Renal cortical epithelial cell (primary cell): ENCODE results near the gene TNN. TPM values are rescaled to one million over a fixed set of nuclear protein-coding genes. Genes with fewer than 3 reads are reported as not detected.

Experiments used
- DNase-seq: peaks from one replicate; pipeline ENCODE4 v3.0.0-alpha.2; 2011; ENCODE audit warnings: low read depth
- total RNA-seq: library from RNA; depleted of rRNA; stranded (reverse); fragments of >200 nt; gene quantifications from 2 replicates; pipeline ENCODE4 v1.2.3, GENCODE V29; 2014

Gene TNN
- total RNA-seq, 1 donor from 2014 or later = not detected

DNA sequence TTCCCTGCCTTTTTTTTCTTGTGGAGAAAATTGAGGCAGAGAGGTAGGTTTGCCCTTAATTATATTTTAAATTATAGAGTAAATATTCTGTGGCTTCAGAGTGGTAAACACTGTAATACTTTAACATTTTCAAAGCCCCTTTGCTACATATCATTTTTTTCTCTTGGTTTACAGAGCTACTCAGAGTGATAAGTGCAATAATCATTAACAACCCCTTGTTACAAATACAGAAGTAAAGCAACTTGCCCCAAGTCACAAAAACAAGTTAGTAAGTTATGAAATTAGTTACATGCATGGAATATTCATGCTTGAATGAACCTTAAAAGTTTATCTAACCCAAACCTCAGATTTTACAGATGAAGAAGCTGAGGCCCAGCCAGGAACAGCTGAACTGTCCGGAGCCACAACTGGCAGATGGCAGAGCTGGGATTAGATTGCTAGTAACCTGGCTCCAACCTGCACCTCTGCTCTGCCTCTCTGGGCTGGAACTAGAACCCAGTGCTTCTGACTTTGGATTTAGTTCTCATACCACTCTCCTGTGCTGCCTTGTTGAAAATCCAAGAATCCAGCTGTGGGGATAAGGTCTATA lies 48.7 kb downstream of the TNN start:
- DNase-seq = no peak

DNA sequence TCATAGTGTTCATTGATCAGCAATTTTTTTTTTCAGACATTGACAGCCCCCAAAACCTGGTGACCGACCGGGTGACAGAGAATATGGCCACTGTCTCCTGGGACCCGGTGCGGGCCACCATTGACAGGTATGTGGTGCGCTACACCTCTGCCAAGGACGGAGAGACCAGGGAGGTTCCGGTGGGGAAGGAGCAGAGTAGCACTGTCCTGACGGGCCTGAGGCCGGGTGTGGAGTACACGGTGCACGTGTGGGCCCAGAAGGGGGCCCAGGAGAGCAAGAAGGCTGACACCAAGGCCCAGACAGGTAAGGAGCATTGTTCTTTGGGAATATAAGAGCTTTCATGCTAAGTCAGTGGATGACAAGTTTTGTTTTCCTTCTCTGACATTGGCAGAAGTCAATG lies 49.3 kb downstream of the TNN start:
- no peak for DNase-seq

DNA sequence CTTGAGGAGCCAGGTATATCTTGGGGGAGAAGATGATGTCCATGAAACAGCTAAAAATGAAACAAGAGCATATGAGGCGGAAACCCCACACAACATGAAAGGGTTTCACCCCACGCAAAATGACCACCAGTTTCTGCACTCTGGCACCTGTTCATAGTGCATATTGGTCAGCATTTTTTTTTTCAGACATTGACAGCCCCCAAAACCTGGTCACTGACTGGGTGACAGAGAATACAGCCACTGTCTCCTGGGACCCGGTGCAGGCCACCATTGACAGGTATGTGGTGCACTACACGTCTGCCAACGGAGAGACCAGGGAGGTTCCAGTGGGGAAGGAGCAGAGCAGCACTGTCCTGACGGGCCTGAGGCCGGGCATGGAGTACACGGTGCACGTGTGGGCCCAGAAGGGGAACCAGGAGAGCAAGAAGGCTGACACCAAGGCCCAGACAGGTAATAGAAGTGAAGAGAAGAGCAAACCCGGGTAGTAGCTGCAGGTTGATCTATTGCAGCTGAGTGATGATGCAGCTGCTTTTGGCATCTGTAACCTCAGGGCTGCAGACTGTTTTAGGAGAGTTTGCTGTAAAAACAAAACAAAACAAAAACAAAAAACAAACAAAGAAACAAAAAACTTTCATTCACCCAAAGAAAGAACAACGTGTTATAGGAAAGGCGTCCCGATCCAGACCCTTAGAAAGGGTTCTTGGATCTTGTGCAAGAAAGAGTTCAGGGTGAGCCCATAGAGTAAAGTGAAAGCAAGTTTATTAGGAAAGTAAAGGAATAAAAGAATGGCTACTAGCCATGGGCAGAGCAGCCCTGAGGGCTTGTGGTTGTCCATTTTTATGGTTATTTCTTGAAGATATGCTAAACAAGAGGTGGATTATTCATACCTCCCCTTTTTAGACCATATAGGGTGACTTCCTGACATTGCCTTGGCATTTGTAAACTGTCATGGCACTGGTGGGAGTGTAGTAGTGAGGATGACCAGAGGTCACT lies 51.0 kb downstream of the TNN start:
- DNase-seq = no peak

DNA sequence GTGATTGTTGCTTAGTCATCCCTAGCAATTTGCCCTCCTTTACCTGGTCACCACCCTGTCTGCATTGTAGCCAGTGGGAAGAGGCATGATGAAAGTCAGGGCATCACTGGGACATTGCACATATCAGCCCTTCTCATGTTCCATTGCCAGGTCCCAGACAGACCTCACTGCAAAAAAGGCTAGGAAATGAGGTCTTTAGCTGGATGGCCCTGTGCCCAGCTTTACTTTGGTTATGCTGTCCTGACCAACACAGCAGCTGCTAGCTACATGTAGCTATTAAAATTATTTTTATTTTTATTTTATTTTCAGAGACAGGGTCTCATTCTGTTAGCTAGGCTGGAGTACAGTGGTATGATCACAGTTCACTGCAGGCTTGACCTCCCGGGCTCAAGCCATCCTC lies 52.9 kb downstream of the TNN start:
- DNase-seq = no peak

DNA sequence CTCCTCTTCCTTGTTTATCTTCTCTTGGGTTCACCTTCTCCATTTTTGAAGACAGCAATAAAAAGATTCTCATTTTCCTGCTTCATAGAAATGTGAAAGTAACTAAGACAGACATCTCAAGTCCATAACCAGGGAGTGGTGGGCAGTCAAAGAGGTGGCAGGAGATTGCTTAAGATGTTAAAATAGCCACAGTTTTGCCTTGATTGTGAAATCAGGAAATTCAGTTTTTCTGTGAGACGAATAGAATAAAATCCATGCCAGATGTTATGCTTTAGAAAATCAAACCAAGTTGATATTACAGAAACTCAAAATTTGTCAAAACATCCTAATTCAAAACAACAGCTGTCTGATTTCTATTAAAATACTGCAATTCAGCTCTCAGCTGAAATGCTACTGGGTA lies 57.2 kb downstream of the TNN start:
- DNase-seq = no peak

DNA sequence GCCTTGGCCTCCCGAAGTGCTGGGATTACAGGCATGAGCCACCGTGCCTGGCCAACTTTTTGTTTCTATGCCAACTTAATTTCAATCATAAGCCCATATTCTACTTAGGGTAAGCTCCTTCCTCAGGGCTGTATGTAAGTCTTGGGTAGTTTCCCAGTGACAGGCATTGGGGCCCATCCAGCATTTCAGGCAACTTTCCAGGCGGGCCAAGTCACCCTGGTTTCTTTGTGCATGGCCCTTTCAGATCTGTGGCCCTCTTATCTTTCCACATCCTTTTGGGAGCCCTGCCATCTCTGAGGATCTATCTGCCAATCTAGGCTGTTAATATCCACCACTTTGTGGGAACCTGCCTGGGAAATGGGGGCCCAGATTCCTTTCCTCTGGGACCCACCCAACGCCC lies 58.7 kb downstream of the TNN start:
- DNase-seq = no peak

DNA sequence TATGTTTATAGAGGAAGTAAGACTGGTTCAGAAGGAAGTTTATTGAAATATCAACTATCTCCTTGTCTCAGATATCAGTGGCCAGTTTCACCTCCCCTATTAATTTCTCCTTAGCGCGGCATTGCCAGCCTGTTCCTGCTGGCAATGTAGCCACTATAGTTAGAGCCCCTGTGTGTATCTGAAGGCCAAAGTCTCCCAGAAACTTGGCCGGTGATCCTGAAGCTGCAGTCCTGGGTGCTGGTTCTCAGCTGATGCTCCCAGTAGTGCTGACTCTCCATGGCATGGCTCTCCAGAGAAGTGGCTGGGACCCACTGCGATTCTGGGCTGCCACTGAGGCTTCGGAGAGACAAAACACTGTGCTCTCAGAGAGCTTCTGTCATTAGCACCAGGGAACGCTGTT lies 59.9 kb downstream of the TNN start:
- no peak for DNase-seq

DNA sequence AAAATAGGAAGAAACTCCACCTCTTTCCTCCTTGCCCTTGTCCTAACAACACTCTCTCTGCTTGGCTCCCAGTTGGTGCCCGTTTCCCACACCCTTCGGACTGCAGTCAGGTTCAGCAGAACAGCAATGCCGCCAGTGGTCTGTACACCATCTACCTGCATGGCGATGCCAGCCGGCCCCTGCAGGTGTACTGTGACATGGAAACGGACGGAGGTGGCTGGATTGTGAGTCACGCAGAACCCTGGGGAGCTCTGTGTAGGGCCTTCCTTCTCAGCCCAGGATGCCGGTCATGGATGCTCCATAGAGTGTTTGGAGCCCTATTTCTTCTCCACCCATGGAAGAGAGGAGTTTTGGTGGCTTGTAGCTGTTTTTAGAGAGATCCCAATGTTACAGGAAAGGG lies 60.9 kb downstream of the TNN start:
- DNase-seq = no peak

DNA sequence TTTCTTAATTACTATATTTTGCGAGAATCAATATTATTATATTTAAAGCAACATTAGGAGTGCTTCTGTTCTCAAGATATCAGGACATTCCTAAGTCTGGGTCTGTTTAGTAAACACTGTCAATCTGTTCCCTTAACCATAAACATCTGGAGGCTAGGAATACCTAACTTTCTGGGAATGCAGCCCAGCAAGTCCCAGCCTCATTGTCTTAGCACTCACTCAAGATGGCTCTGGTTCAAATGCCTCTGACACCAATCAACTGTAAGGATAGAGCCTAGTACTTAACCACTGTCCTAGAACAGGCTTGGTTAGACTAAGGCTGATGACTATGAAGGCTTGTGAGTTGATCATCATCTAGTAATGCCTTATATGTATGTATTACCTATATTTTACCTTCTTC lies 61.5 kb downstream of the TNN start:
- DNase-seq = no peak

DNA sequence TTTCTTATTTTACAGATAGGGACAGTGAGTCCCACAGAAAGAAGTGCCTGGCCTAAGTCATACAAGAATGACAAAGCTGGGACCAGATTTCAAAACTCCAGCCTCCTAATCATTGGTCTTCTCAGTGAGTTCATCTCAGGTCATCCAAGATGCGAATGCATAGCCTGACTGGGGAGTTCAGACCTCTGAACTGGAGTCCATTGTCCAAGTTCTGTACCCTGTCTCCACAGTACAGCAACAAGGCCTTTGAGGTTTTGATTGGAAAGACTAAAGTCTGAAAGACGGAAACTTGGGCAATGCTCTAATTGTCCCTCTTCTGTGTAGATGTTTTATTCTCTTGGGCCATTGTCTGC lies 62.0 kb downstream of the TNN start:
- DNase-seq = no peak

DNA sequence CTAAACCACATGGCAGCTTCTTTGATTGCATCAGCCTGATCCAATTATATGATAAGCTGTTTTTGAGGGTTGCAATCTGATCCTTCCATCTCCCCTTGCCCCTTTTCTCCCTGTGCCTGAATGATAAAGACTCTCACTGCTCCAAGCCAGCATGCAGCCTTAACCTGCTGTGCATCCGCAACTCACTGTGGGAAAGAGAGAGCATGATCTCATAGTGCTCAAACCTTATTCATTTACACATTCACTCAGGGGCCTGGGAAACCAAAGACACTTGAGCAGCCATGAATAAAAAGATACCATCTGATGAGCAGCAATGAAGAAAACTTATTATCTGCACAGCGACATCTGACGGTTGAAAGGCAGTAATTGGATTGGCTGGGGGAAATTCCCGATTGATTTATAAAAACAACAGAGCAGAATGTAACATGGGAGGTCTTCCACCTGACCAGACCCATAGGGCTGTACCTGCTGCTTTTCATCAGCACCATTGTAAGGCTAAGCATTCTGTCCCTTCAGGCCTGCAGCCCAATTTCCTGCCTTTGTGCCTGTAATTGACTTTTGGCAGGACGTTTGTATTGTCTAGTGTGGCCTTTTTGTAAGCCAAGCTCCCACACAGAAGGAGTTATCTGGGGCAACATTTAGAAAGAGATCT lies 62.5 kb downstream of the TNN start:
- DNase-seq = peak; percentile 34

DNA sequence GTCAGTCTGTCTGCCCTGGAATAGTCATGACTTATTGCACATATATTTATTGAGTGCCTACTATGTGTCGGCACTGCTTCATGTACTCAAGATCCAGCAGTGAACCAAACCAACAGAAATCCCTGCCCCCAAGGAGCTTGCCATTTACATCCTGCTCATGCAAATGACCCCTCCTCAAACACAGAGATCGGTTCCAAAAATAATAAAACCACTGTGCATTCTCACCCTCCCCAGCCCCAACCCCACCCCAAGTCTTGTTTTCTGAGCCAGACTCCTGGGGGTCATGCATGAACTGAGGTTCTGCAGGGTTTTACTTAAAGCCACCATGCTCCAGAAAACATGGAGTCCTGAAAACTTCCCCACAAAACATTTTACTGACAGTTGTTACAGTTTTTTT lies 63.0 kb downstream of the TNN start:
- DNase-seq = no peak

DNA sequence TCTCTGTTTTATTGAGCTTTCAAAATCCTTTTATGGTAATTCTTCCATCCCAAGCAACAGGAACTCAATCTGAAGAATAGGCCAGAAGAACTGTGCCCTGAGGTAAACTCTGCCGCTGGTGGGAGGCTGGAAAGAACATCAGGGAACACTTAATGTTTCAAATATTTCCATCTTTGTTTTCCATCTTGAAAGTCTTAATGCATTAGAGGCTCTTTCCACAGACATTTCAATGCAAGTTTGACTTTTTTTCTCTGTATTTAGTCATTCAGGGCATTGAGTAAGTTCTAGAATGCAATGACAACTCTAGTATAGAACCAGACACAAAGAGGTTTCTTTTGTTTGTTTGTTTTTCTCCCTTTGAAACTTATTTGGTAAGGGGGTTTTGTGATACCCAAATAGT lies 63.5 kb downstream of the TNN start:
- DNase-seq = no peak

DNA sequence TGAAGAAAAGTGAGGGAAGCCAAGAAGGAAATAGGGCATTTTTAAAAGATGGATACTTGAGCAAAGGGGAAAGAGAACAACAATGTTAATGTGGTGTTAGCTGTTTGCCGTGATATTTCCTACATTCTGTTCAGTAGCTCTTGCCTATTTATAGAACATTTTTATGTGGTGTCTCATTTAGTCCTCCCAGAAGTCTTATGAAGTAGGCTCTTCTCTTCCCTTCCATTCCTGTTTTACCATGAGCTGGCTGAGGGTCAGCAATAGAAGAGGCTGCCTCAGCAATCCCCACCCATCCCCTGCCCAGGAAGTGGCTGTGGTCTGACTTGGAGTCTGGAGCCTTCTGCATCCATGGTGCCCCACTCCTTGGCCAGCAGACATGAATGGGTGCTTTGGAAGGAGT lies 64.8 kb downstream of the TNN start:
- DNase-seq = no peak

DNA sequence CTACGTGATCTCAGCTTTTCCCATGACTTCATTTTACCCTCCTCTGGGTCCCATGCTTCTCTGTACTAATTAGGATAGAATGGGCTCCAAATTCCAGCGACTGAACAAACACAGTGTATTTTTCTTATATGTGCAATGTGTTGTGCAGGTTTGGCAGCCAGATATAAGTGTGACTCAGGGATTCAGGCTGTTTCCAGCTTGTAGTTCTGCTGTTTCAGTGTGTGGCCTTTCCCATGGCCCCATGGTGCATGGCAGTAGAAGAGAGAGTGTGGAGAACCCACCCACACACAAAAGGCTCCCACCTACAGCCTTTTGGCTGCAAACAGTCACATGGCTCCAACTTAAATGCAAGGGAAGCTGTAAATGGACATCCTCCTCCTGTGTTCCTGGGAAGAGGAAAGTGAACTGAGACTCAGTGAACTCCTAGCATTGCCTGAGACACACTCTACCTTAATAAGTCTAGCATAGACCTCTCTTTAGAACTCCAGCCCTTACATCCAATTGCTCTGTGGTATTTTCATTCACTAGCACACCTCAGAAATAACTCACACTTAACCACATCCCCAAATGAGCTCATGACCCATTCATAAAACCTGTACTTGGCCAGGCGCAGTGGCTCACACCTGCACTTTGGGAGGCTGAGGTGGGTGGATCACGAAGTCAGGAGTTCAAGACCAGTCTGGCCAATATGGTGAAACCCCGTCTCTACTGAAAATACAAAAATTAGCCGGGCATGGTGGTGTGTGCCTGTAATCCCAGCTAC lies 66.2 kb downstream of the TNN start:
- no peak for DNase-seq

DNA sequence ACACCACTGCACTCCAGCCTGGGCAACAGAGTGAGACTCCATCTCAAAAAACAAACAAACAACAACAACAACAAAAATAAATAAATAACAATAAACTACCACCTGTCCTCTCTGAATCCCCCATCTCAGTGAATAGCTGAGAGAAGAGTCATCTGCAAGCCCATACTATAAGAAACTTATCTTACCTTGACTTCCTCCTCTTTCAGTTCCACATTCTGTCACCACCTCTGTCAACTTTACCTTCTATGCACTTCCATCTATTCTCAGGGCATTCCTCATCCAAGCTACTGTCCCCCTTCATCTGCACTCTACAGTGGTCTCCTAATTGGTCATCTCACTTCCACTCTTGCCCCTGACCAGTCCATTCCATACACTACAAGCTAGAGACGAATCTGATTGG lies 66.9 kb downstream of the TNN start:
- no peak for DNase-seq

DNA sequence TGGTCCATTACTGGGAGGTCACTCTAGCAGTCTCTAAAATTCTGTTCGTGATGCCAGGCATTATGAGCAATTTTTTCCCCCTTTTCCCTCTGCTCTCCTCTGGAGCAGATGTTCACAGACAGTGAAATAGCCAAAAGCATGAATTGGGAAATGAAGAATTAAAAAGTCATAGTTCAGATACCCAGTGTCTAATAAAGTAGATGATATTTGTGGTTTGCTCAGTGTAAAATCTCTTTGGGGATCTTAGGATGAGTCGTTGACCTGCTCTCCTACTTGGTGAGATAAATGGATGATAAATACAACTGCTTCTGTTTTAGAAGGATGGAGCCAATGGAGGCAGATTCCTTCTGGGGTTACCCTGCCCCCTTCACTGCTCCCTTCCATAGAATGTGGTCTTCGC lies 68.6 kb downstream of the TNN start:
- no peak for DNase-seq

DNA sequence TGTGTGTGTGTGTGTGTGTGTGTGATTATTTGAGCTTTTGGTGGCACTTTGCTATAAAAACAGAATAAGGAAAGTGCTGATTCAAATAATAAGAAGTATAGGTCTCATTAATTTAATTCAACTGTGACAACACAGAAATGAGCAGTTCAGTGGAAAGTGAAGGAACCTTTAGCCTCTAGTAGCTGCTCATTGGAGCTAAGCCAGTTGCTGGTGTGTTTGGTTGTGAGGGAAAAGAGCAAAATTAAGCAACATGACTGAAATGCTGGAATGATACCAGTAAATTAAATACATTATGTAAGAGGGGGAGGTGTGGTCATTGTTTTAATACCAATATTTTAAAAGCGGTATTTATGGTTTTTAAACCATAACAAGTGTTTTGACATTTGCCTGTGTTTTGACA lies 69.7 kb downstream of the TNN start:
- no peak for DNase-seq

DNA sequence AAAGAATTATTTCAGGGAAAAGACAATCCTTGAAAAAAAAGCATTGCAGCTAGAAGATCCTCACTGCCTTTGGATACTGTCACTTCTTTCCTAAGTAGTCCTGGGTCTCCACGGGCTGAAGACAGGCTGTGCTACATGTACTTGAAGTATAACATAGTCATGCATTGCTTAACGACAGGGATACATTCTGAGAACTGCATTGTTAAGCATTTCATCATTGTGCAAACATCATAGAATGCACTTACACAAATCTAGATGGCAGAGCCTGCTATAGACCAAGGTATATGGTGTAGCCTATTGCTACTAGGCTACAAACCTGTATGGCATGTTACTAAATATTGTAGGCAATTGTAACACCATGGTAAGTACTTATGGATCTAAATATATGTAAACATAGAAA lies 70.9 kb downstream of the TNN start:
- no peak for DNase-seq

DNA sequence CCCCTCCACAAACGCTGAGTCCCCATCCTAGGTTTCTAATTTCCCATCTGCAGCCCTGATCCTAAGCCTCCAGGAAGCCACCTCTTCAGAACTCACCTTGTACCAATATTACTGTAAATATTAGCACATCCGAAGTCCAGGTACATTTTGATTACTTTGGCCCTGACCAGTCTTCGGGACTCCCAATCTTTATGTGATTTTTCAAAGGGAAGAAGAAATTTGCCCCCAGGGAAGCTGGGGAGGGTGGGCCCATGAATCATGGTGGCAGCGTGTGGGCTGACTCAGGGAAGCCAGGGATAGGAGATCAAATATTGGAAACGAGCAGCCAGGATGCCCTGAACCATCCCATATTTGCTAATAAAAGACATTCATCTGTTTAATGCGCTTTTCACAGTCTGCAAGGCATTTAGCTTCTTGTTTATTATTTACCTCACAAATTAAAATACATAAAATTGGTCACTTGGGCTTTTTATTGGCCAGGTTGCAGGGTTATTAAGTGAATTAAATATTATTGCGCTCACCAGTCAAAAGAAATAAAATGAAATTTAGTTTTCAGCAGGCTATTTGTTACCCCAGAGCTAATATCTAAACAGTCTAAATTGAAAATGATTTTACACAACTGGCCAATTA lies 78.4 kb downstream of the TNN start:
- DNase-seq = no peak

DNA sequence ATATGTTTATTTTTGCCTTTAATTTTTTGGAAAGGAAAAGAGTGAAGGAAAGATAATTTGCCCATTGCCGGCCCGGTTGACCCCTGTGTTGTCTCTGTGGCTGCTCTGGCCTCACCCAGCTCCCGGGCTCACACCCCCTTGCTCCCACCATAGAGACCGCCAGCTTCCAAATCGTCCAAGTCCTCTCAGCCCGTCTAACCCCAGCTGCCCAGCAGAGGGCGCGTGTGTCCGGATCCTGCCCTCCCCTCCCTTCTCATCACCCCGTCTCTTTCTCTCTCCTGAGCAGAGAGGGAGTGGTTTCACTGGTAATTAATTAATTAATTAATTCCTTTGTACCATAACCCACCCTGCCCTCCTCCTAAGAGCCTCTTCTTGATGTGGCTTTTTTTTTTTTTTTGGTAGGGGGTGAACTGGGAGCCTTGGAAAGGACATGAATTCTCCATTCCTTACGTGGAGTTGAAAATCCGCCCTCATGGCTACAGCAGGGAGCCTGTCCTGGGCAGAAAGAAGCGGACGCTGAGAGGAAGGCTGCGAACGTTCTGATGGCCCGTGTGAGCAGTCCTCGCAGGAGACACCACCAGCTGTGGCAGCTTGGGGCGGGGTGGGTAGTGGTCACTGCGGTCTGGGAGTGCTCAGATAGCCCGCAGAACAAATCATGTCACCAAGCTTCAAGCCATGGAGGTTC lies 79.0 kb downstream of the TNN start:
- DNase-seq = peak; percentile 25
